GM12874 (cell line): Measurements from ENCODE around the gene NQO2.

Source experiments
- TF ChIP-seq, protein P1 (sequence below): IDR thresholded peaks from 2 replicates; pipeline ENCODE4 v1.5.1; 2011; ENCODE audit warnings: low read depth, mild to moderate bottlenecking, control low read depth, low read length, moderate library complexity; ENCODE audit not compliant: insufficient read depth

NQO2 gene

DNA sequence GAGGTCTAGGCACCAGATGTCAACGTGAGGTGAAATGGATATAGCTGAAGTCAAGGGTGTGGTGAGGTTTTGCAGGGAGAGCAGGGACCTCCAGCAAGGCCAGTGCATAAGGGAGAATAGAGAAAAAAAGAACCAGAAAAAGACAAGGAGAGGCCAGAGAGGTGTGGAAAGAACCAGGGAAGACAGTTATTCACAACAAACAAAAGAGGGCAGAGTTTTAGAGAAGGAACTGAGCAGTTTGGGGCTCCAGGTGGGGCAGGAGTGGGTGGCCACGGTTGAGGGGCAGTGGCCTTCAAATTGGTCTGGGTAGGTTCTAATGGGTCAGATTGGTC is 11.6 kb upstream of the NQO2 start:
- TF ChIP-seq, protein P1, sequence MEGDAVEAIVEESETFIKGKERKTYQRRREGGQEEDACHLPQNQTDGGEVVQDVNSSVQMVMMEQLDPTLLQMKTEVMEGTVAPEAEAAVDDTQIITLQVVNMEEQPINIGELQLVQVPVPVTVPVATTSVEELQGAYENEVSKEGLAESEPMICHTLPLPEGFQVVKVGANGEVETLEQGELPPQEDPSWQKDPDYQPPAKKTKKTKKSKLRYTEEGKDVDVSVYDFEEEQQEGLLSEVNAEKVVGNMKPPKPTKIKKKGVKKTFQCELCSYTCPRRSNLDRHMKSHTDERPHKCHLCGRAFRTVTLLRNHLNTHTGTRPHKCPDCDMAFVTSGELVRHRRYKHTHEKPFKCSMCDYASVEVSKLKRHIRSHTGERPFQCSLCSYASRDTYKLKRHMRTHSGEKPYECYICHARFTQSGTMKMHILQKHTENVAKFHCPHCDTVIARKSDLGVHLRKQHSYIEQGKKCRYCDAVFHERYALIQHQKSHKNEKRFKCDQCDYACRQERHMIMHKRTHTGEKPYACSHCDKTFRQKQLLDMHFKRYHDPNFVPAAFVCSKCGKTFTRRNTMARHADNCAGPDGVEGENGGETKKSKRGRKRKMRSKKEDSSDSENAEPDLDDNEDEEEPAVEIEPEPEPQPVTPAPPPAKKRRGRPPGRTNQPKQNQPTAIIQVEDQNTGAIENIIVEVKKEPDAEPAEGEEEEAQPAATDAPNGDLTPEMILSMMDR: no peak

DNA sequence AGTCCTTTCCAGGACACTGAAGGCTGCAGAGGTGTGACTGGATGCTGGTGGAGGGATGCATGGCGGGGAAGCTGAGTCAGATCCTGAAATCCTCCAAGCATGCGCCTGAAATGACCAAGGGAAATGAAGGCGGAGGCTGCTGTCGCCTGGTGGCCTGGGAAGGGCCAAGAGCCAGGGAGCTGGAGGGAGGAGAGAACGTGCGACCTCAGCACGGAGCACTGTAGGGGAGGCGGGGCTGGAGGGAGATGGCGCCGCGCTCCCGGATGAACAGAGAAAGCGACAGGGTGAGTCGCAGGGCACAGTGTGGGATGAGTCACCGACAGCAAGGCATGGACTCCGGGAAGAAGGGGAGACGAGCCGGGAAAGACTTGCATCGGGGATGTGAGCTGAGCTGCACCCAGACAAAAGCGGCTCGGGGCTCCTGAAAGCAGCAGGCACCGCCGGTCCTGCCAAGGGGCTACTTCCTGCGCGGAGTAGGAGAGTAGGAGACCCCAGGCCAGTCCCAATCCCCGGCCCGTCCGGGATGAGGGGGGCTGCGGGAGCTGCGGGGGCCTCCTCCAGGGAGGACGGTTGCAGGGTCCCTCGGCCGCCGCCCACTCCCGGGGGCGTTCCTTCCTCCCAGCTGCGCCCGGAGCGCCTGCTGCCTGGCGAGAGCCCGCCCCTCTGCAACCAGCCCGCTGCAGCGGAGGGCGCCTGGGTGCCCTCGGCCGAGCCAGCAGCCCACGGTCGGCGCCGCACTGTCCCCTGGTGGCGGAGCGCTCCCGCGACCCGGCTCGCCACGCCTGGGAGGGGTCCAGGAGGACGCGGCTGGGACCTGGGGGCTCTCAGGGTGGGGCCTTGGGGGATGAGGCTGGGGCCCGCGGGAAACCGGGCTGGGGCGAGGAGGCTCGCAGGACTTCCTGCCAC is 11.0 kb upstream of the NQO2 start:
- TF ChIP-seq, protein P1: peak; percentile 94

DNA sequence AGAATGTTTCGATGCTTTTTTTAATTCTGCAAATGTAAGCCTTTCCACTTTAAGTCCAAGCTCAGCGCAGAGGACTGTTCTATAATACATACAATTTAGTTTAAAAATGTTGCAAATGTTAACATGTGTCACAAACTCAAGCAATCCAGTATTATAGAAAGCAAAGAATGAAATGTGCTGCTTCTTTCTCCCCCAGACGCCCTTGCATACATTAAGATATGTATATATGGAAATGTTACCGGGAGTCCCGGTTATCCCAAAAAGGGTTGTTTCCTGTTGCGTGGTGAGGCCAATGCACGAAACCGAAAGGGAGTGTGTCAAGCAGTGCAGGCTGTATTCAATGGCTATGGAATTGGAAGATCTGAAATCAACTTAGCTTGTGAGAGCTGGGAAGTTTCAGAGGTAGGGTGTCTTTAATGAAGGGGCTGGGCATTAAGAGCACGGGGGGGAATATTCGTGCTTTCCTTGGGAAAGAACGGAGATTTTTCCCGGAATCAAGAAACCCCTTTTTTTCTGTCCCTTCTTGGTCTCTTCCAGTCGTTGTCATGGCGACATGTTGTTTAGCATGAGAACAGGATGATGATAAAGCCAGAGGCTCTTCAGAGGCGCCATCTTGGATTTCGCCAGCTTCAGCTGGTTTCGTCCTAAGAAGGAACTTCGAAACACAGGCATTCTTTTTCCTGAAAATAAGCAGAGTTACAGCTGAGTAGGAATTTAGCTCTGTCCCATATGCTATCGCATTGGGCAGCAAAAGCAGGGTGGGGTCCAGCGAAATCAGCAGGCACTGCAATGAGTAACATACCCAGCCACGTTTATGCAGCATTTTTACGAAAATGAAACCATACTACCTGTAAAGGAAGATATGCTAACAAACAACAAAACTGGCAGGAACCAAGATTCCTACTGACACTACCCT is 10.1 kb upstream of the NQO2 start:
- TF ChIP-seq, protein P1: no peak

DNA sequence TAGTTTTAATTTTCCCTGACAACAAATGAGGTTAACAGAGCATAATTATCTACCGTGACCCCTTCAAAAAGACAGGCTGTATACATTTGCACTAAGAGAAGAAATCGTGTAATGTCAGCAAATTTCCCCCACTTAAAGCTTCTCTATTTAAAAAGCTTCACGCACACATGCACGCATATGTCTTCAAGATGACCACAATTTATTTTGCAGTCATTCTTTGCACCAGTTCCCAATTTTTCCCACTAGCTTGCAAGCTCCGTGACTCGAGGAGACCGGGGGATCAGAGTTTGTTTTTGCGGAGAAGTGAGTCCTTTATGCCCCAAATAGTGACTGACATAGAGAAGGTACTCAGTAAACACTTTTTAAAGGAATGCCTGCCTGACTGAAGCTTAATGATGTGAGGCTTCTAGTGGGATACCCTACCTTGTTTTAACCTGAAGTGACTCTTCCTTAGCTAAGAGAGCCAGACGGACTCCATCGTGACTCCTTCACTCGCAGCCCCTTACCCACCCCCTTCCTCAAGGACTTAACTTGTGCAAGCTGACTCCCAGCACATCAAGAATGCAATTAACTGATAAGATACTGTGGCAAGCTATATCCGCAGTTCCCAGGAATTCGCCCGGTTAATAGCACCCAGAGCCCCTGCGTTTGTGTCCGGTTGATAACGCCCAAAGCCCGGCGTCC is 9.3 kb upstream of the NQO2 start:
- TF ChIP-seq, protein P1: no peak

DNA sequence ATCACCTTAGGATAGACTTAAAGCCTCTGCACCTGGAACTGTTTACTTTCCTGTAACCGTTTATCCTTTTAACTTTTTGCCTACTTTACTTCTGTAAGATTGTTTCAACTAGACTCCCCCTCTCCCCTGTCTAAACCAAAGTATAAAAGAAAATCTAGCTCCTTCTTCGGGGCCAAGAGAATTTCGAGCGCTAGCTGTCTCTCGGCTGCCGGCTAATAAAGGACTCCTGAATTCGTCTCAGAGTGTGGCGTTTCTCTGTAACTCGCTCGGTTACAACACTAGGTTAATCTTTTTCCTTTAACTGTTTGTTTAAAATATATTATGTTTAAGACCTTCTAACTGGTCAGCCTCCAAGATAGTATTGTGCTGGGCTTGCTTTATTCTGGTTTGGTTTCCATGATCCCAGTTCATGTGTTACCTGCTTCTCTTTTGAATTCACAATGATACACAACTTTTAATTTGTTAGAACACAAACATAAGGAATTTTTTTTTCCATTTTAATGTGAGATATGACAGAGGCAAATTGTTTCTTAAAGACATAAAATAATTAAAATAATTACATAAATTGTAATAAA is 8.7 kb upstream of the NQO2 start:
- TF ChIP-seq, protein P1: no peak

DNA sequence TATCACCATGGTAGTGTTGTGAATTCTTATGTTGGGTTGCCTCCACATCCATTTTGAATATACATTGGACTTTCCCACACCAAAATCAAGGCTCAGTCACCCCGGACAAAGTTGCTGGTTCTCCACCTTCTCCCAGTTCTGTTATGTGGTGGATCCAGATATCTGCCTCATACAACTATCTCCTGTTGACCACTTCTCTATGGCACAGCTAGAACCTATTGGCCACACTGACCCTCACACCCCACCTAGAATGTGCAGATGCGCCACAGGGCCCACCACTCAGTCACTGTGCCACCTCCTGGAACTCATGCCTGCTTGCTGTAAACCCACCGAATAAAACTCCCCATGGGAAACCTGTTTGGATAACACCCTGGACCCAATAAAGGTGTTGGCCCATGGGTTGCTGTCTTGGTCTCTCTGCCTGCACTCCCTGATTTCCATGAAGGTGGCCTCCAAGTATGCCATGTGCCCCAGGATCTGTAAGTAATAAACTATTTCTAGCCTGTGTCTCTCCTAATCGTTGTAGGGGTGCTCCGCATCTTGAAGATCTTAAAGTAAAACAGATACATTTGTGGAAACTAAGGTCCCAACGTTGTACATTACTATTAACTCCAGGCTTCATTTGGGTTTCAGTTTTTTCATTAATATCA is 7.2 kb upstream of the NQO2 start:
- TF ChIP-seq, protein P1: no peak
